ENCODE data around the gene GCK. TPM values are rescaled to one million over a fixed set of nuclear protein-coding genes. Genes with fewer than 3 reads are reported as not detected.

GCK gene
- polyA plus RNA-seq, 3 donors from 2014 or later, result not detected

DNA sequence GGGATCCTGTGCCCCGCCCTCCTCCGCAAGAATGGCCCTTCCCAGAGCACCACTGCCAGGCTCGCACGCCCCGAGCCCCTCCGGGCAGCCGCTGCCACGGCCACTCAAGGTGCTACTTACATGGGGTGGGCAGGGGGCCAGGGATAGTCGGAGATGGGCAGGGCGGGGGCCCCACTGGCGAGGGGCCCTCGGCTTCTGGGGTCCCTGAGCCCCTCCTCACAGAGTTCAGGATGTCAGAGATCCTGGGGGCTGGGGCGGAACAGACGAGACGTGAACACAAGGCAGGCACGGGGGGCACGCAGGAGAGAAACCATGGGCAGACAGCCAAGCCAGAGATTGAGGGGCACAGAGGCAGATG is 37.1 kb upstream of the GCK start:
- H3K4me1 Mint-ChIP-seq, result no peaks in the 10 kb centered on the region
- DNase-seq, result no peak
- H3K36me3 Mint-ChIP-seq, result no peaks in the 10 kb centered on the region
- peaks cover 0 to 5% (median 0%) of the 10 kb centered on the region in 3 donors for H3K27me3 Mint-ChIP-seq (ENCODE audit: low read depth in 3 of 3)
- H3K4me3 Mint-ChIP-seq, result no peak overlapping the region
- no peaks in the 10 kb centered on the region for H3K9me3 Mint-ChIP-seq
- H3K27ac Mint-ChIP-seq, result no peak overlapping the region

DNA sequence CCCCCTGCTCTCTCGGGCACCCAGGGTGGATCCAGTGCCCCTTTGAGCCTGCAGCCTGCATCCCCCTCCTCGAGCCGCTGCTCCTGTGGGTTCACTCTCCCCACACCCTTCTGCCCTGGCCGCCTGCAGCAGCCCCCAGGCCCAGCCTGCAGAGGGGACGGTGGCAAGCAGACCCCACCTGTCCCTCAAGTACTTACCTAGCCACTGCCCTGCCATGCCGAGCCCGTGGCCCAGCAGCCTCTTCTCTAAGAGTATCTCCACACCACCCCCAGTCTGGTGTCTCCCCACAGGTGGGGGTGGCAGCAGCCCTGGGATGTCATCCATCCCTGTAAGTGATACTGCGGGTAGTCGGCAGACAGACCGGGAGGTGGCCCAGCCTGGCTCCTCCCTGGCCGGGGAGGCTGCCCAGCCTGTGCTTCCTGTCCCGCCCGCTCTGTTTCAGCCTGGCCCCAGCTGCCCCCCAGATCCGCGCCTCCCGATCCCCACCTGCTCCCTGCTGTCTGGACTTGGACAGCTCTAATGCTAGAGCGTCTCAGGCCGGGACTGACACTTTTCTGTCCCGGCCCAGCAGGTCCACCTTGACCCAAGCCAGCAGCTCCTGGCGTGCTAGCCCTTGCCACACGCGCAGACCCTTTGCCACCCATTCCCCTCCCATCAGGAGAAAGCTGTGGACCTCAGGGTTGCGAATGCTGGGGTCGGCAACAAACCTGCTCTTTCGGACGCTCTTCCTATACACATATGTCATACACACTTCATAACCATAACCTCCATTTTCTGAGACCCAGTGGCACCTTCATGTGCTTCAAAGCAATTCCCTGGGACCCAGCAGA is 36.5 kb upstream of the GCK start:
- Mint-ChIP-seq H3K36me3 (no peaks in the 10 kb centered on the region), H3K9me3 (no peaks in the 10 kb centered on the region), H3K27me3 (ENCODE audit: low read depth in 3 of 3) (peaks cover 0 to 5% (median 0%) of the 10 kb centered on the region in 3 donors), H3K27ac (no peak overlapping the region), H3K4me3 (no peak overlapping the region), H3K4me1 (no peaks in the 10 kb centered on the region)
- no peak for DNase-seq

DNA sequence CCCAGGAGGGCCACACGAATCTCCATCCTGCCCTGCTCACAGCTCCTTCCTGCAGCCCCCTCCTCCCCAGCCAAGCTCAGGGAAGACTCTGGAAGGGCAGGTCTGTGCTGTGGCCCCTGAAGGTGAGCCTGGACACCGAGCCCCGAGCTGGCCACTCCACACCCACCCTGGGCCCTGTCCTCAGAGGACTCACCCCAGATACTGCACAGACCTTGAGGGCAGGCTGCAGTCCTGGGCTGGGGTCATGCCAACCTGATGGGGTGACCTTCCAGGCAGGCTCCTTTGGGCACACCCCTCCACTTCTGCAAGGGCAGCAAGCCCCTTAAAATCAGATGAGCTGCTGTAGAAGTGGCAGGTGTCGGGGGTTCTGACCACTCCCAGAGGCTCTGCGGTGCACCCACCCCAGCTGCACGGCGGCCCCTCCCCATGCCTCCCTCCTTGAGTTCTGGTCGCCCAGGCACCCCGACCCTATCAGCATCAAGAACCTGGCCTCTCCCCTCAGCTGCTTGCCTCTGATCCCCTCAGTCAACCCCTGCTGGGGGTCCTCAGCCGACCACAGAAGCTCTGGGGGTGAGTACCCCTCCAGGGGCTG is 35.8 kb upstream of the GCK start:
- H3K27me3 Mint-ChIP-seq (ENCODE audit: low read depth in 3 of 3), result peaks cover 0 to 5% (median 0%) of the 10 kb centered on the region in 3 donors
- H3K4me1 Mint-ChIP-seq, result no peaks in the 10 kb centered on the region
- H3K36me3 Mint-ChIP-seq, result no peaks in the 10 kb centered on the region
- no peak for DNase-seq
- no peaks in the 10 kb centered on the region for H3K9me3 Mint-ChIP-seq
- H3K27ac Mint-ChIP-seq, result no peak overlapping the region
- no peak overlapping the region for H3K4me3 Mint-ChIP-seq

DNA sequence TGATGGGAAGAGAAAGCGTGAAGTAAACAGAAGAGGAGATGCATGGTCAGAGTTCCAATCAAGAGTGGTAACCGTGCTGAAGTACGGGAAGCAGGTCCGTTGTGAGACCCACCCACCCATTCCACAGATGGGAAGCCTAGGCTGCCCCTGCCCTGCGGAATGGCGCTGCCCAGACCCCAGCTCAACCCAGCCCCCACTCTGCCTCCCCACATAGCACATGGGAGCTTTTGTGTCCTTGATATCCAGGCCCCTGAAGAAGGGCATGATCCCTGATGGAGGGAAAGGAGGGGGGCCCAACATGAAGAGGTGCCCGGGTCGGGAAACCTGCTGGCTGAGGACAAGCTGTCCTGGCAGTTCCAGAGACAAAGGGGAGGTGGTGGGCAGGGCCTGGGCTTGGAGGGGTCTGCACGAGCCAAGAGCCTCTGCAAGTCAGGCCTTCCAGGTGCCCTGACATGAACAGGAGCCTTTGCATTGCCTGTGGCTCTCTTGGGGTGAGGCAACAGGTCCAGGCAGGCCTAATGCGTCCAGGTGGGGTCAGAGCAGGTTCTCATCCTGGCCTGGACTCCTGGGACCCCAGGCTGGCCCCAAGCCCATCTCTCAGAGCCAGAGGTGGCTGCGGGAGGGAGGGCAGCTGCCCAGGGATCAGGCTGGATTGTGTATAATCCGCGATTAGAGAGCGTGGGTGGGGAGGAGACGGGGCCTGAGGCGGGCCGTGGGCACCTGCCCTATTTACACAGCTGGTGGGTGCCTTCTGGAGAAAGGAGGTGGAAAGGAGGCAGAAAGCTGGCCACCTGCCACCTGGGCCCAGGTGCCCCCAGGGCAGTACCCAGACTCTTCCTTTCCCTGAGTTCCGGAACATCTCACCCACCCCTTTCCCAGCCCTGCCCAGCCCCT is 35.1 kb upstream of the GCK start:
- no peak overlapping the region for H3K27ac Mint-ChIP-seq
- no peak overlapping the region for H3K4me3 Mint-ChIP-seq
- H3K9me3 Mint-ChIP-seq, result no peaks in the 10 kb centered on the region
- peaks cover 0 to 5% (median 2%) of the 10 kb centered on the region in 3 donors for H3K27me3 Mint-ChIP-seq (ENCODE audit: low read depth in 3 of 3)
- H3K4me1 Mint-ChIP-seq, result no peaks in the 10 kb centered on the region
- H3K36me3 Mint-ChIP-seq, result no peaks in the 10 kb centered on the region
- no peak for DNase-seq

DNA sequence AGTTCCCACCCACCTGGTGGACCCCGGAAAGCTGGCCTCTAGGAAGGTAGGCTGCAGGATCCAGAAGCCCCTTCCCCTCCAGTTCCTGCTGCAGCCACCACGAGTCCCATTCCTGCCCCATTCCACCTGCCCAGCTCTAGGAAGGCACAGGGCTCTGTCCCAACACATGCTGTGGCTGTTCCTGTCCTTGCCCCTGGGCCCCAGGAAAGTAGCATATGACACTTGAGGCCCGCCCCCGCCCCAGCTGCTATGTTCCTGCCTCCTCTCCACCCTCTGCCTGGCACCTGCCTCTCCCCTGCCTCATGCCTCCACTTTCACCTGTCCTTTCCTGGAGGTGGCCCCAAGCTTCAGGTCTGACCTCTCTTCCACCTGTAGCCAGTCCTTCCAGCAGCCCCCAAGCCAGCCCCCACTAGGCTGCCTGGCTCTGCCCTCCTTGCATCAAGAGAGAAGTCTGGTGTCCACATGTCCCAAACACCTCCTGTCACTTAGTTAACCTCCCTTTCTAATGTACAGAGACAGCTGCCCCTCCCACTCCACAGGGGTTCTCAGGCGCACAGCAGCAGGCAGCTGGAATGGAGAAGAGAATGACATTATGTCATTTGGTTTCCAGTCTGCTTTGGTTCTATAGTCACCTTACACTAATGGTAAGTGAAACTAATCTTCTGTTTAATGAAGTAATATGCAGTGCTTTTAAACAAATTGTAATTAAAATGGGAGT is 34.3 kb upstream of the GCK start:
- Mint-ChIP-seq H3K4me3 (no peak overlapping the region), H3K4me1 (no peaks in the 10 kb centered on the region), H3K27ac (no peak overlapping the region), H3K36me3 (no peaks in the 10 kb centered on the region), H3K9me3 (no peaks in the 10 kb centered on the region), H3K27me3 (ENCODE audit: low read depth in 3 of 3) (peaks cover 0 to 5% (median 3%) of the 10 kb centered on the region in 3 donors)
- no peak for DNase-seq

DNA sequence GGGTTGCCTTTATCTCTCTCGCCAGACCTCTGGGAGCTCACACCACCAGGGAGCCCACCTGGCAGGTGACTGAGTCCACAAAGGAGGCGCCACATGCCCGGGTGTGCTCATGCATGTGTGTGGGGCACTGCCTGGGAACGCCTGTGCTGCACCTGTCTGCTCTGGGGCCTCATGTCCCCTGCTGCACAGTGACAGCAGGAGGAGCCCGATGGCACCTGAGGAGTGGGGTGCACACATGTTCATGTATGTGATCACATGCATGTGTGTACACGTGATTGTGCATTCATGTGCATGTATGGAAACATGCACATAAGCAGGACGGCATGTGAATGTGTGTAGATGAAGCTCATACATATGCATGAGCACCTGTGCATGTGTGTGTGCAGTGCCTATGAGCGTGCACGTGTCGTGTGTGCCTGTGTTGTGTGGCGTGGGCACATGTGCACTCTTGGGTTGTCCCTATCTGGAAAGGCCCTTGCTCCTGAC is 33.6 kb upstream of the GCK start:
- Mint-ChIP-seq H3K9me3 (no peaks in the 10 kb centered on the region), H3K36me3 (no peaks in the 10 kb centered on the region), H3K27me3 (ENCODE audit: low read depth in 3 of 3) (peaks cover 0 to 5% (median 3%) of the 10 kb centered on the region in 3 donors), H3K4me1 (no peaks in the 10 kb centered on the region), H3K4me3 (no peak overlapping the region), H3K27ac (no peak overlapping the region)
- no peak for DNase-seq

DNA sequence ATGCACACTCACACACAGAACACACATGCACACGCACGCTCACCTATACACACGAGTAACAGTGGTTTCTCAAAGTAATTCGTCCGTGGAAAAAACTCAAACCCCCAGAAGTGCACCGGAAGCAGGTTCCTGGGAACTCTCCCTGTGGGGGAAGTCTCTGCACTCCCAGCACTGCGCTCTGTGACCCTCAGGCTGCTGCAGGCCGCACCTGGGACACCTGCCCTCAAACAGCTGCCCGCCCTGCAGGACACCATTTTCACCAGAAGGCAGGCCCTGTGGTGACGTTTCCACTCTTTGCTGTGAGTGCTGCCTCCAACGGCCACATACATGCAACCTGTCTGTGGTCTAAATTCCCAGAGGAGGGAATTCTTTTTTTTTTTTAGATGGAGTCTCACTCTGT is 32.8 kb upstream of the GCK start:
- no peak overlapping the region for H3K4me3 Mint-ChIP-seq
- H3K36me3 Mint-ChIP-seq, result no peaks in the 10 kb centered on the region
- H3K9me3 Mint-ChIP-seq, result no peaks in the 10 kb centered on the region
- H3K27ac Mint-ChIP-seq, result no peak overlapping the region
- H3K4me1 Mint-ChIP-seq, result no peaks in the 10 kb centered on the region
- DNase-seq, result no peak
- H3K27me3 Mint-ChIP-seq (ENCODE audit: low read depth in 3 of 3), result peaks cover 0 to 5% (median 3%) of the 10 kb centered on the region in 3 donors

DNA sequence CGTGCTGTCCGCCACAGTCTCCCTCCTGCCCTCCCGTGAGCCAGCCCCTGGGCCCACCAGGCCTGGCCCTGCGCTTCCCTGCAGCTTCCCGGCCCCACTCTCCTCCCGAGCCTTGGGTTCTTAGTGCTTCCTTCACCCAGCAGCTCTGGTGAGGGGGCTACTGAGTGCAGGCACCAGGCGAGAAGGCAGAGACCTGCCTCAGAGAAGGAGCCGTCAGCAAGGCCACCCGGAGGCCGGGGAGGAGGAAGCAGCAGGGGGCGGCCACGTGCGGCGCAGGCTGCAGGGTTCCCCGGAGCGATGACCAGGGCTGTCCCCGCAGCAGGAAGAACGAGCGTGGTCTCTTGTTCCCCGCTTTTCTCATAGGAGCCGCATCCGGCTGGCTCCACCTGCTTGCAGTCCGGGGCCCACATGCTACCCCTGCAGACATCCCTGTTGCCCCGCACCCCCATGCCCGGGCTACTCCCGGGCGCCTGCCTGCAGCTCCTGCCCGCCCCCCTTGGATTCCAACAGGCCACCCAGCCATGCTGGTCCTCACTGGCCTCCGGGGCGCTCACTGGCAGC is 32.1 kb upstream of the GCK start:
- H3K9me3 Mint-ChIP-seq, result no peaks in the 10 kb centered on the region
- H3K36me3 Mint-ChIP-seq, result no peaks in the 10 kb centered on the region
- peaks cover 0 to 5% (median 3%) of the 10 kb centered on the region in 3 donors for H3K27me3 Mint-ChIP-seq (ENCODE audit: low read depth in 3 of 3)
- H3K4me1 Mint-ChIP-seq, result no peaks in the 10 kb centered on the region
- H3K27ac Mint-ChIP-seq, result no peak overlapping the region
- DNase-seq, result no peak
- no peak overlapping the region for H3K4me3 Mint-ChIP-seq

DNA sequence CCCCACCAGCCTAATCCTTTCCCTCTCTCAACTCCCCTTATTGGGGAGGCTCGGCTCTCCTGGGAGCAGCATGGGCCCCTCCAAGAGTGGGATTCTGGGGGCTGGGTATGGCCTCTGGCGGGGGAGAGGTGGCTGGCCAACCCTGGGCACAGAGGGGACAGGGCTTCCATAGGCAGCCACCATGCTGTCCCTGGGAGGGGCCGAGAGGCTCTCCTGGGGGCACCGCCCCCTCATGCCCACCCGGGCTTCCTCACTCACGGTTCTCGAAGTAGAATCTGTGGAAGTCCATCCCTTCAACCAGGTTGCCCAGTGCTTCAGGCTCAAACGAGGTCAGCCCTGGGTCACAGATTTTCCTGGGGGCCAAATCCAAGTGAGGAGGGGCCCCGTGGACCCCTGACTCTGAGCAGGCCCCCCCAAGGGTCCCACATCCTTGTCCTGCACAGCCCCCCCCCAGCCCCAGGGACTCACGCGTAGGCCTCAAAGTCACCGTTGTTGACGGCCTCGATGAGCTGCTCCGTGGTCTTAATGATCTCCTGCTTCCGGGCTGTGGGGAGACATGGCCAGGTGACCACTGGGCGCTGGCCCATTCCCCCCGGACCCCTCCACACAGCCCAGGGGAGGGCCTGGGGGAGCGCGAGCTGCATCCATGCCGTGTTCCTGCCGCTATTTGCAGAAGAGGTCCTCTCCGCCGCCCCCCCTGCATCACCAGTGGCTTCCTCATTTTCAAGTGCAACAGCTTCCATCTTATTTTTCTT is 31.3 kb upstream of the GCK start:
- no peak overlapping the region for H3K27ac Mint-ChIP-seq
- H3K27me3 Mint-ChIP-seq (ENCODE audit: low read depth in 3 of 3), result peaks cover 0 to 3% (median 0%) of the 10 kb centered on the region in 3 donors
- no peaks in the 10 kb centered on the region for H3K36me3 Mint-ChIP-seq
- DNase-seq, result no peak
- H3K9me3 Mint-ChIP-seq, result no peaks in the 10 kb centered on the region
- no peaks in the 10 kb centered on the region for H3K4me1 Mint-ChIP-seq
- no peak overlapping the region for H3K4me3 Mint-ChIP-seq

DNA sequence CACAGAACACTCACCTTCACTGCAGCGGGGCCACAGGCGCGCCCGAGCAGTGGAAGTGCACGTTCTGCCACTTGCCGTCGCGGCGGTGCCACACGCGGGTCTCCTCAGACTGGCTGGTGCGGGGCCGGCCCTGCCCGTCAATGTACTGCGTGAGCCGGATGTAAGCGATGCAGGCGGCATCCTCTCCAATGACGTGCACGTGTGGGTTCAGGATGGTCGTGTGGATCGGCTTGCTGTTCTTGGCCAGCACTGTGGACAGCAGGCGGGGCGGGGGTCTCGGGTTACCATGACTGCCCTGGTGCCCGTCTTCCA is 30.8 kb upstream of the GCK start:
- no peaks in the 10 kb centered on the region for H3K4me1 Mint-ChIP-seq
- H3K4me3 Mint-ChIP-seq, result no peak overlapping the region
- DNase-seq, result no peak
- H3K27ac Mint-ChIP-seq, result no peak overlapping the region
- peaks cover 0 to 3% (median 0%) of the 10 kb centered on the region in 3 donors for H3K27me3 Mint-ChIP-seq (ENCODE audit: low read depth in 3 of 3)
- no peaks in the 10 kb centered on the region for H3K9me3 Mint-ChIP-seq
- H3K36me3 Mint-ChIP-seq, result no peaks in the 10 kb centered on the region

DNA sequence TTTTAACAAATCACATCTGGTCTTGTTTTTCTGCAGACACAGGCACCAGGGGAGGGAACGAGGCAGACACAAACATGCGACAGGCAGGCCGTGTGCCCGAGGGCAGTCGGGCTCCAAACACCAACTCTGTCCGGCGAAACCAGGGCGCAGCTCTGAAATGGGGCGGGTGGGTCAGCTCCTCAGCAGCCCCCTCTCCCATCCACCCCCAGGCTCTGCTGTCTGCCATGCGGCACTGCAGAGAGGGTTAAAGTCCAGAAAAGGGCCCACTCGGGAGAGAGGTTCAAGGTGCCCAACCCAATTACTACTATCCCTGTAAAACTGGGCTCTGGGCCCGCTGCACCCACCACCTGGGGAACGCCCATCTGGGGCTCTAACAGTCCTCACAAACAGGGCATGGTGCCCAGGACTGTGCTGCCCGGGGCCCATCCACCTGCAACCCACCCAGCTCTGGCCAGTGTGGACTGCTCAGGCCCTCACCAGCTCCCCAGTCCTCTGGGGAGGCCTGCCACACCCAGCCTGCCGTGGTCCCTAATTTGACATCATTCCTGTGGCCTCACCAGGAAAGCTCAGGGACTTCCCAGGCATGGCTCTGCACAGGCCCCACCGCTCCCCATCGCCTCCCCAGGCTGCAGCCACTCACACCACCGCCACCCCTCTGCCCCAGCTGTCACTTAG is 30.3 kb upstream of the GCK start:
- Mint-ChIP-seq H3K9me3 (no peaks in the 10 kb centered on the region), H3K36me3 (no peaks in the 10 kb centered on the region), H3K4me3 (no peak overlapping the region), H3K27ac (no peak overlapping the region), H3K27me3 (ENCODE audit: low read depth in 3 of 3) (peaks cover 0 to 3% (median 0%) of the 10 kb centered on the region in 3 donors), H3K4me1 (no peaks in the 10 kb centered on the region)
- no peak for DNase-seq

DNA sequence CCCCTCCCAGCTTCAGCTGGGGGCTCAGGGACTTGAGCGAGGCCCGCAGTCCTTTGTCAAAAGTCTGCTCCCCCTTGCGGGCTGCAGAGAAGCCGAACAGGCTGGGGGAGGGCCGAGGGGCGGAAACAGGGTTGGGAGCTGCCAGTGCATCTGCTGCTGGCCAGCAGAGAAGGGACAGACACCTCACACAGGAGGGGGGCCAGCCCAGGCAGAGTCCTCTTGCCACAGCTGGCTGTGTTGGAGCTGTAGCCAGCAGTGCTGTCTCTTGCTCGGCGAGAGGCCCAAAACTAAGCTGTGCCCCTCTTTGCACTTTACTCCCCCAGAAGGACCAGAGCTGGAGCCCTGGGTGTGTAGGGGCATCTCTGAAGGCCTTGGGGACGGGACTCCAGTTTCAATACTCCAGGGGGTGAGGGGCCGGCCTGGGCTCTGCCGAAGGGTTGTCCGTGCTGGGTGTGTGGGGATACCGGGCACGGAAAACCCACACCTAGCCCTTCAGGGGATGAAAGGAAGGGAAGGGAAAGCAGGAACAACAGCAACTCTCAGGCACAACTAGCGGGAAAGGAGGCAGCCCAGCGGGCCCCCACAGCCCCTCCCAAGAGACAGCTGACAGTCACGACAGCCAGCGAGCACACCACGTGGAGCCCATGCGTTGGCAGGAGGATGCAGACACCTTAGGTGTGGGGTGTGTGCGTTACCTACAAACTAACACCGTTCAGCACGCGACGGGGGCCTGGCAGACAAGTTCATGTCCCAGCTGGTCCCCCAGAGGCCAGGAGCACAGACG is 29.4 kb upstream of the GCK start:
- Mint-ChIP-seq H3K36me3 (peaks cover 0 to 3% (median 0%) of the 10 kb centered on the region in 3 donors), H3K4me3 (no peak overlapping the region), H3K4me1 (no peaks in the 10 kb centered on the region), H3K27me3 (ENCODE audit: low read depth in 3 of 3) (peaks cover 0 to 3% (median 0%) of the 10 kb centered on the region in 3 donors), H3K27ac (no peak overlapping the region), H3K9me3 (no peaks in the 10 kb centered on the region)
- DNase-seq, result no peak
